Measurements from ENCODE around the gene ARL15. TPM values are rescaled to one million over a fixed set of nuclear protein-coding genes. Genes with fewer than 3 reads are reported as not detected.

ARL15 gene
- total and polyA plus RNA-seq, 2 of the 4 experiments (the other 2 are of a cell fraction): 7.3 to 19.2 TPM

GRCh38 chr5:53834500-53834899, 475.9 kb downstream of the ARL15 start:
- H3K27me3 ChIP-seq (ENCODE audit: control insufficient read depth, insufficient read depth, low read length): no peaks in the 10 kb centered on the region
- H3K18ac ChIP-seq (ENCODE audit: low read depth, low read length): no peak overlapping the region
- H3K79me1 ChIP-seq (ENCODE audit: low read depth in 1 of 2, low read length in 2 of 2): no peaks in the 10 kb centered on the region
- no peak overlapping the region for H4K91ac ChIP-seq (ENCODE audit: insufficient read depth, low read depth, low read length)
- no peaks in the 10 kb centered on the region for H3K36me3 ChIP-seq (ENCODE audit: control insufficient read depth, insufficient read depth, low read length)
- no peaks in the 10 kb centered on the region for H3K4me1 ChIP-seq (ENCODE audit: control insufficient read depth, insufficient read depth, low read length)
- H3K23ac ChIP-seq (ENCODE audit: low read depth, low read length): no peak overlapping the region
- no peaks in the 10 kb centered on the region for H3K9me3 ChIP-seq (ENCODE audit: control insufficient read depth, insufficient read depth, low read length)
- intact Hi-C loops (cut with micrococcal nuclease) (no loop called here), dilution Hi-C loops (cut with HindIII; ENCODE audit: low sequenced_read_pairs, unreplicated experiment) (no loop called here), in situ Hi-C loops (cut with MboI; ENCODE audit: low sequenced_read_pairs) (no loop called here)
- H3K9ac ChIP-seq (ENCODE audit: low read depth, low read length): no peak overlapping the region
- no peaks in the 10 kb centered on the region for H3K9me1 ChIP-seq (ENCODE audit: insufficient read depth, low read length)
- CTCF ChIA-PET: no interaction called here
- no peak overlapping the region for H3K4me2 ChIP-seq (ENCODE audit: low read depth, low read length)
- ATAC-seq (ENCODE audit: low read depth) (no peak), DNase-seq (no peak)
- H2BK15ac ChIP-seq (ENCODE audit: low read depth, low read length): no peak overlapping the region
- no peak overlapping the region for H3K4ac ChIP-seq (ENCODE audit: low read depth, low read length)
- no peak overlapping the region for H3K14ac ChIP-seq (replicated peaks; ENCODE audit: low read depth, low read length)
- no peak overlapping the region for H2AK5ac ChIP-seq (ENCODE audit: low read depth, low read length)
- H2AK9ac ChIP-seq (replicated peaks; ENCODE audit: low read depth, low read length, poor library complexity): no peak overlapping the region
- WGBS, 2 experiments (ENCODE audit: extremely low coverage in 2 of 2, insufficient read length in 1 of 2): no CpG with 5 or more reads among the region's 4 CpGs
- TF ChIP-seq BHLHE40 (IDR thresholded peaks at IDR 0.05; ENCODE audit: low read depth, low read length) (no peak), MAZ (IDR thresholded peaks at IDR 0.05; ENCODE audit: borderline replicate concordance, low read depth, low read length) (no peak), FOS (IDR thresholded peaks at IDR 0.05; ENCODE audit: low read depth, low read length) (no peak), SMC3 (IDR thresholded peaks at IDR 0.05; ENCODE audit: low read depth, low read length) (no peak)
- no peak overlapping the region for H3K4me3 ChIP-seq (ENCODE audit: insufficient read depth, low read depth, low read length)
- H2BK120ac ChIP-seq (ENCODE audit: low read depth, low read length): no peak overlapping the region
- H2BK5ac ChIP-seq (ENCODE audit: low read depth, low read length, poor library complexity, severe bottlenecking): no peak overlapping the region
- no TSS peak for BruUV-seq (replicated peaks)
- no peak overlapping the region for H3K27ac ChIP-seq (ENCODE audit: insufficient read depth, low read length)
- no peak overlapping the region for H4K8ac ChIP-seq (ENCODE audit: low read depth in 2 of 2, low read length in 2 of 2)
- H3K56ac ChIP-seq (ENCODE audit: extremely low read depth, insufficient read depth, low read length): no peak overlapping the region
- no peak overlapping the region for H2BK20ac ChIP-seq (ENCODE audit: low read depth, low read length)
- POLR2A ChIA-PET (ENCODE audit: unreplicated experiment): no interaction called here
- H4K5ac ChIP-seq (ENCODE audit: low read depth, low read length): no peak overlapping the region
- H2AFZ ChIP-seq (replicated peaks; ENCODE audit: low read length, poor library complexity): no peak overlapping the region
- H4K20me1 ChIP-seq (ENCODE audit: insufficient read depth, low read length): no peaks in the 10 kb centered on the region

Small RNA genes within 50 kb of the gene (microRNA-seq; reads per million reads assigned to microRNA genes)
- gene AC008873.1 (ENCODE audit: insufficient read depth, insufficient read length): not detected
- 0 reads per million in 2 experiments for gene MIR4459 (ENCODE audit: insufficient read depth in 1 of 2, insufficient read length in 1 of 2, unreplicated experiment in 1 of 2)
- 0 to 1.0 reads per million in 2 experiments for gene MIR581 (ENCODE audit: insufficient read depth in 1 of 2, insufficient read length in 1 of 2, unreplicated experiment in 1 of 2)
- not detected for gene RNU6-272P (ENCODE audit: insufficient read depth, insufficient read length)

Small RNA genes within 50 kb of the gene (small RNA-seq; reads per million reads assigned to genes)
- gene AC008873.1: 0 reads per million in 5 experiments
- gene MIR4459: 0 reads per million in 5 experiments
- 0 to 2.3 (median 1.4) reads per million in 5 experiments for gene MIR581
- gene RNU6-272P: 0 reads per million in 5 experiments

Other genes with a start within 250 kb of the ARL15 start
- gene HSPB3, start 145.1 kb upstream of the ARL15 start, total RNA-seq (2012; rRNA removed): 0.54 TPM in 1 of 2 replicates, not detected in the other
- 0.31 and 0.98 TPM in 2 replicates for gene HSPB3, start 145.1 kb upstream of the ARL15 start, polyA plus RNA-seq (2012; rRNA removed)
- gene SNX18, start 207.2 kb upstream of the ARL15 start, total RNA-seq (2012; rRNA removed): 50.0 and 67.8 TPM in 2 replicates
- gene SNX18, start 207.2 kb upstream of the ARL15 start, polyA plus RNA-seq (2012; rRNA removed): 31.2 and 40.1 TPM in 2 replicates